H9 (cell line): Measurements from ENCODE around the gene CD53. TPM values are rescaled to one million over a fixed set of nuclear protein-coding genes. Genes with fewer than 3 reads are reported as not detected.

Source experiments
- DNase-seq: peaks from one replicate; pipeline ENCODE4 v3.0.0-alpha.2; 2017
- H2AFZ ChIP-seq: one replicate; pipeline ENCODE4 v1.6.1; 2013; ENCODE audit warnings: mild to moderate bottlenecking, low read length, control low read depth, moderate library complexity
- H2AK5ac ChIP-seq: 2 replicates; pipeline ENCODE4 v1.6.1; 2013; ENCODE audit warnings: low read length, control low read depth, mixed read lengths; ENCODE audit not compliant: insufficient read length
- H2BK120ac ChIP-seq: one replicate; pipeline ENCODE4 v1.6.1; 2013; ENCODE audit warnings: low read depth, mild to moderate bottlenecking, low read length, control low read depth, inconsistent platforms; ENCODE audit not compliant: poor library complexity, severe bottlenecking
- H2BK12ac ChIP-seq: 2 replicates; pipeline ENCODE4 v1.6.1; 2013; ENCODE audit warnings: low read length, control low read depth, mixed read lengths, low read depth; ENCODE audit not compliant: insufficient read length
- H2BK15ac ChIP-seq: 2 replicates; pipeline ENCODE4 v1.6.1; 2013; ENCODE audit warnings: low read depth, low read length, control low read depth
- H2BK20ac ChIP-seq: one replicate; pipeline ENCODE4 v1.6.1; 2013; ENCODE audit warnings: low read depth, mild to moderate bottlenecking, low read length, control low read depth, inconsistent platforms; ENCODE audit not compliant: poor library complexity, severe bottlenecking
- H2BK5ac ChIP-seq: 2 replicates; pipeline ENCODE4 v1.6.1; 2013; ENCODE audit warnings: low read length, control low read depth, mixed read lengths; ENCODE audit not compliant: insufficient read length
- H3K14ac ChIP-seq: 2 replicates; pipeline ENCODE4 v1.6.1; 2013; ENCODE audit warnings: low read length, control low read depth; ENCODE audit not compliant: insufficient read depth
- H3K18ac ChIP-seq: 2 replicates; pipeline ENCODE4 v1.6.1; 2013; ENCODE audit warnings: low read depth, mild to moderate bottlenecking, mixed read lengths, low read length, control low read depth; ENCODE audit not compliant: insufficient read length
- H3K23ac ChIP-seq: 2 replicates; pipeline ENCODE4 v1.6.1; 2013; ENCODE audit warnings: low read length, control low read depth, mixed read lengths, low read depth; ENCODE audit not compliant: insufficient read length
- H3K23me2 ChIP-seq: 2 replicates; pipeline ENCODE4 v1.6.1; 2013; ENCODE audit warnings: low read depth, mild to moderate bottlenecking, mixed read lengths, low read length, control low read depth; ENCODE audit not compliant: insufficient read length, poor library complexity, severe bottlenecking
- H3K27ac ChIP-seq: 2 replicates; pipeline ENCODE4 v1.5.1; 2013; ENCODE audit warnings: low read length, control low read depth, mixed read lengths, low read depth; ENCODE audit not compliant: insufficient read length
- H3K27me3 ChIP-seq: 2 replicates; pipeline ENCODE4 v1.6.1; 2013; ENCODE audit warnings: low read length, control low read depth, inconsistent platforms; ENCODE audit not compliant: insufficient read depth
- H3K4ac ChIP-seq: 2 replicates; pipeline ENCODE4 v1.6.1; 2013; ENCODE audit warnings: low read depth, mild to moderate bottlenecking, control low read depth, inconsistent platforms, low read length, moderate library complexity
- H3K4me1 ChIP-seq: 2 replicates; pipeline ENCODE4 v1.6.1; 2013; ENCODE audit warnings: low read length, control low read depth, inconsistent platforms; ENCODE audit not compliant: insufficient read depth
- H3K4me2 ChIP-seq: 2 replicates; pipeline ENCODE4 v1.6.1; 2013; ENCODE audit warnings: low read length, control low read depth, mixed read lengths; ENCODE audit not compliant: insufficient read length, insufficient read depth
- H3K56ac ChIP-seq: 2 replicates; pipeline ENCODE4 v1.6.1; 2013; ENCODE audit warnings: low read depth, mild to moderate bottlenecking, mixed read lengths, low read length, control low read depth; ENCODE audit not compliant: insufficient read length
- H3K79me1 ChIP-seq: 2 replicates; pipeline ENCODE4 v1.6.1; 2013; ENCODE audit warnings: low read depth, mild to moderate bottlenecking, moderate library complexity, low read length, control low read depth, inconsistent platforms; ENCODE audit not compliant: insufficient read depth, poor library complexity, severe bottlenecking
- H3K79me2 ChIP-seq: 2 replicates; pipeline ENCODE4 v1.6.1; 2013; ENCODE audit warnings: low read length, control low read depth, inconsistent platforms; ENCODE audit not compliant: insufficient read depth
- H3K9ac ChIP-seq: 2 replicates; pipeline ENCODE4 v1.6.1; 2013; ENCODE audit warnings: low read length, control low read depth, mixed read lengths; ENCODE audit not compliant: insufficient read length; ENCODE audit errors: extremely low read depth
- H3K9me3 ChIP-seq: one replicate; pipeline ENCODE4 v1.6.1; 2013; ENCODE audit warnings: low read depth, low read length, inconsistent platforms; ENCODE audit not compliant: control insufficient read depth
- H3T11ph ChIP-seq: one replicate; pipeline ENCODE4 v1.6.1; 2013; ENCODE audit warnings: mild to moderate bottlenecking, low read length, control low read depth, inconsistent platforms
- H4K20me1 ChIP-seq: one replicate; pipeline ENCODE4 v1.6.1; 2013; ENCODE audit not compliant: control insufficient read depth, insufficient read length, insufficient read depth
- H4K5ac ChIP-seq: 2 replicates; pipeline ENCODE4 v1.6.1; 2013; ENCODE audit warnings: low read depth, mild to moderate bottlenecking, mixed read lengths, low read length, control low read depth; ENCODE audit not compliant: insufficient read length
- H4K8ac ChIP-seq: replicated peaks from 2 replicates; pipeline ENCODE4 v1.6.1; 2013; ENCODE audit warnings: low read length, control low read depth, mixed read lengths, low read depth; ENCODE audit not compliant: insufficient read length
- H4K91ac ChIP-seq: 2 replicates; pipeline ENCODE4 v1.6.1; 2013; ENCODE audit warnings: low read depth, mild to moderate bottlenecking, moderate library complexity, mixed read lengths, low read length, control low read depth; ENCODE audit not compliant: insufficient read length
- H3K27ac Mint-ChIP-seq, 3 experiments: 2 replicates in 2 of 3; 3 replicates in 1 of 3; pipeline ENCODE4 v1.8.0; 2020 to 2021; ENCODE audit warnings: mixed read lengths in 3 of 3, mild to moderate bottlenecking in 1 of 3, moderate library complexity in 1 of 3
- H3K27me3 Mint-ChIP-seq: 2 replicates; pipeline ENCODE4 v1.8.0; 2021; ENCODE audit warnings: low read depth, mild to moderate bottlenecking, moderate library complexity, mixed read lengths
- H3K36me3 Mint-ChIP-seq, 3 experiments: 2 replicates in 2 of 3; 3 replicates in 1 of 3; pipeline ENCODE4 v1.8.0; 2020 to 2021; ENCODE audit warnings: low read depth in 3 of 3, mixed read lengths in 3 of 3; ENCODE audit not compliant: insufficient read depth in 1 of 3
- H3K4me1 Mint-ChIP-seq, 2 experiments: 2 replicates each; pipeline ENCODE4 v1.8.0; 2020; ENCODE audit warnings: mixed read lengths in 2 of 2
- H3K4me3 Mint-ChIP-seq, 2 experiments: 2 replicates in 1 of 2; 3 replicates in 1 of 2; pipeline ENCODE4 v1.8.0; 2020 to 2021; ENCODE audit warnings: mild to moderate bottlenecking in 2 of 2, mixed read lengths in 2 of 2, moderate library complexity in 1 of 2
- H3K9me3 Mint-ChIP-seq, 2 experiments: 2 replicates in 1 of 2; 3 replicates in 1 of 2; pipeline ENCODE4 v1.8.0; 2020; ENCODE audit warnings: mild to moderate bottlenecking in 2 of 2, mixed read lengths in 2 of 2, moderate library complexity in 1 of 2
- total RNA-seq: library from RNA; stranded (reverse); gene quantifications from 2 replicates; pipeline ENCODE4 v1.2.1, GENCODE V29; 2021
- TF ChIP-seq, protein P1 (sequence below): fragments of 200-600 bp; sonication (generic); conservative IDR thresholded peaks from 3 replicates; pipeline ENCODE4 v1.8.0; 2021; ENCODE audit warnings: antibody characterized with exemption, mild to moderate bottlenecking

CD53 gene
- total RNA-seq, 1 experiment from 2014 or later = 0.15 TPM

DNA sequence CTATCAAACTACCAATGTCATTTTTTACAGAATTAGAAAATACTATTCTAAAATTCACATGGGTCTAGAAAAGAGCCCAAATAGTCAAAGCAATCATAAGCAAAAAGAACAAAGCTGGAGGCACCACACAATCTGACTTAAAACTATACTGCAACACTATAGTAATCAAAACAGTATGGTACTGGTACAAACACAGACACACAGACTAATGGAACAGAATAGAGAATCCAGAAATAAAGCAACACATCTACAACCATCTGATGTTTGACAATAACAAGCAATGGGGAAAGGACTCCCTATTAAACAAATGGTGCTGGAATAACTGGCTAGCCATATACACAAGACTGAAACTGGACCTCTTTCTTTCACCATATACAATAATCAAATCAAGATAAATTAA lies 39.8 kb downstream of the CD53 start:
- Histone ChIP-seq H3K4me2 (no peak overlapping the region), H3K4me1 (no peaks in the 10 kb centered on the region), H2BK5ac (no peak overlapping the region), H3K18ac (no peak overlapping the region), H3K4ac (no peak overlapping the region), H3K14ac (no peak overlapping the region), H3K9ac (no peak overlapping the region), H3K79me1 (no peaks in the 10 kb centered on the region), H2BK120ac (no peak overlapping the region), H3K23me2 (no peaks in the 10 kb centered on the region), H4K5ac (no peak overlapping the region), H3K27me3 (no peaks in the 10 kb centered on the region), H3K79me2 (no peaks in the 10 kb centered on the region), H2BK12ac (no peak overlapping the region), H4K91ac (no peak overlapping the region), H3K27ac (no peak overlapping the region), H3T11ph (no peak overlapping the region), H2BK15ac (no peak overlapping the region), H3K23ac (no peak overlapping the region), H2AFZ (no peak overlapping the region), H4K8ac (no peak overlapping the region), H2BK20ac (no peak overlapping the region), H2AK5ac (no peak overlapping the region), H4K20me1 (no peaks in the 10 kb centered on the region), H3K9me3 (no peaks in the 10 kb centered on the region), H3K56ac (no peak overlapping the region)
- Mint-ChIP-seq H3K27me3 (peaks cover 5% of the 10 kb centered on the region; the same call in 1 of the 2 replicates), H3K36me3 (peaks cover 0 to 2% (median 0%) of the 10 kb centered on the region in 3 experiments; a peak in 2 of 7 replicates), H3K9me3 (peaks cover 22 to 55% of the 10 kb centered on the region in 2 experiments), H3K4me3 (no peak overlapping the region), H3K4me1 (peaks cover 6 to 7% of the 10 kb centered on the region in 2 experiments), H3K27ac (no peak overlapping the region)
- DNase-seq = no peak
- TF ChIP-seq, protein P1, sequence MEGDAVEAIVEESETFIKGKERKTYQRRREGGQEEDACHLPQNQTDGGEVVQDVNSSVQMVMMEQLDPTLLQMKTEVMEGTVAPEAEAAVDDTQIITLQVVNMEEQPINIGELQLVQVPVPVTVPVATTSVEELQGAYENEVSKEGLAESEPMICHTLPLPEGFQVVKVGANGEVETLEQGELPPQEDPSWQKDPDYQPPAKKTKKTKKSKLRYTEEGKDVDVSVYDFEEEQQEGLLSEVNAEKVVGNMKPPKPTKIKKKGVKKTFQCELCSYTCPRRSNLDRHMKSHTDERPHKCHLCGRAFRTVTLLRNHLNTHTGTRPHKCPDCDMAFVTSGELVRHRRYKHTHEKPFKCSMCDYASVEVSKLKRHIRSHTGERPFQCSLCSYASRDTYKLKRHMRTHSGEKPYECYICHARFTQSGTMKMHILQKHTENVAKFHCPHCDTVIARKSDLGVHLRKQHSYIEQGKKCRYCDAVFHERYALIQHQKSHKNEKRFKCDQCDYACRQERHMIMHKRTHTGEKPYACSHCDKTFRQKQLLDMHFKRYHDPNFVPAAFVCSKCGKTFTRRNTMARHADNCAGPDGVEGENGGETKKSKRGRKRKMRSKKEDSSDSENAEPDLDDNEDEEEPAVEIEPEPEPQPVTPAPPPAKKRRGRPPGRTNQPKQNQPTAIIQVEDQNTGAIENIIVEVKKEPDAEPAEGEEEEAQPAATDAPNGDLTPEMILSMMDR = no peak
